Measurements from ENCODE around the gene MYO5A. TPM values are rescaled to one million over a fixed set of nuclear protein-coding genes. Genes with fewer than 3 reads are reported as not detected.
A peak's percentile ranks its signal among the peaks of the same experiment; 100 is the strongest.

Gene MYO5A
- total RNA-seq, 4 donors from 2014 or later: 10.9 to 151 (median 17.0) TPM

DNA sequence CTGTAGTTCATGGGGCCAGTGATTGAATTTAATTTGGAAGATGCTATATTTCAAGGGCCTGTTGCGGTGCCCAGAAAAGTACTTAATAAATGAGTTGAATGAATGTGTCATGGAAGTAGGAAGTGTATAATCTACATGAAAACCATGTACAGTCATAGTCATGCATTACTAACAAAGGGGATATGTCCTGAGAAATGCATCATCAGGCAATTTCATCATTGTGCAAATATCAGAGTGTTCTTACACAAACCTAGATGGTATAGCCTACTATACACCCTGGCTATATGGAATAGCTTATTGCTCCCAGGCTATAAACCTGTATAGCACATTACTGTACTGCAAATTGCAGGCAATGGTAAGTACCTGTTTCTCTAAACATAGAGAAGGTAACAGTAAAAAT, 222.4 kb downstream of the MYO5A start:
- DNase-seq: no peak
- Histone ChIP-seq H3K9me3 (no peaks in the 10 kb centered on the region), H3K27me3 (no peaks in the 10 kb centered on the region), H3K4me1 (peaks cover 0 to 12% (median 2%) of the 10 kb centered on the region in 4 donors), H3K36me3 (no peaks in the 10 kb centered on the region), H3K4me3 (no peak overlapping the region), H3K27ac (no peak overlapping the region)
- intact Hi-C loops (cut with DNase I; ENCODE audit: low total_unique reads) (no loop called here), in situ Hi-C loops (cut with MboI; ENCODE audit: low pct_ligation_motif_present in 1 of 4, low pct_unique_long_range_greater_than_20kb in 1 of 4, low sequenced_read_pairs in 3 of 4) (no loop called here)
- WGBS, 2 donors (ENCODE audit: low coverage in 1 of 2): 47 to 88% methylated on average over 1 of the region's 1 CpG
- TF ChIP-seq POLR2AphosphoS5 (IDR thresholded peaks at IDR 0.05) (no peak), CTCF (IDR thresholded peaks at IDR 0.05) (no peak)

- intact Hi-C loops (cut with DNase I; ENCODE audit: low total_unique reads) (loop anchor here (5.0 kb wide), 1 partner anchor 1966 kb away; no protein-coding TSS in a partner anchor), in situ Hi-C loops (cut with MboI; ENCODE audit: low pct_ligation_motif_present in 1 of 4, low pct_unique_long_range_greater_than_20kb in 1 of 4, low sequenced_read_pairs in 3 of 4) (no loop called here)
- WGBS, 2 donors (ENCODE audit: low coverage in 1 of 2): 60 to 80% methylated on average over 1 to 3 of the region's 3 CpGs
- Histone ChIP-seq H3K4me3 (no peak overlapping the region), H3K27me3 (no peaks in the 10 kb centered on the region), H3K36me3 (no peaks in the 10 kb centered on the region), H3K27ac (no peak overlapping the region), H3K9me3 (no peaks in the 10 kb centered on the region), H3K4me1 (peaks cover 0 to 12% (median 2%) of the 10 kb centered on the region in 4 donors)
- TF ChIP-seq EP300 (IDR thresholded peaks at IDR 0.05; ENCODE audit: low read depth): no peak
- no peak for TF ChIP-seq POLR2A (IDR thresholded peaks at IDR 0.05)
- no peak for TF ChIP-seq CTCF (IDR thresholded peaks at IDR 0.05)
- no peak for TF ChIP-seq POLR2AphosphoS5 (IDR thresholded peaks at IDR 0.05)
- no peak for DNase-seq
Observed at GRCh38 chr15:52303093-52303772, 225.4 kb downstream of the MYO5A start.

DNA sequence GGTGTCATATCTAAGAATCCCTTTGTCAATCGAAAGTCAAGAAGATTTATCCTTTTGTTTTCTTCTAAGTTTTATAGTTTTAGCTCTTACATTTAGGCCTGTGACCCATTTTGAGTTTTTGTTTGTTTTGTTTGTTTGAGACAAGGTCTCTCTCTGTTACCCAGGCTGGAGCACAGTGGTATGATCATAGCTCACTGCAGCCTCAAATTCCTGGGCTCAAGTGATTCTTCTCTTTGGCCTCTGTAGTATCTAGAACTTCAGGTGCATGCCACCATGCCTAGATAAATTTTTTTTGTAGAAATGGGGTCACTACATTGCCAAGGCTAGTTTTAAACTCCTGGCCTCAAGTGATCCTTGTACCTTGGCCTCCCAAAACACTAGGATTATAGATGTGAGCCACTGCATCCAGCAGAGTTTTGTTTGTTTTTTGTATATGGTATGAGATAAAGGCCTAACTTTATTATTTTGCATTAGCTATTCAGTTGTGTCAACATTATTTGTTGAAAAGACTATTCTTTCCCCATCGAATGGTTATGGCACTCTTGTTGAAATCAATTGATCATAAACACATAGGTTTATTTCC, 227.3 kb downstream of the MYO5A start:
- Histone ChIP-seq H3K4me3 (no peak overlapping the region), H3K9me3 (no peaks in the 10 kb centered on the region), H3K27ac (no peak overlapping the region), H3K36me3 (no peaks in the 10 kb centered on the region), H3K27me3 (peaks cover 4% of the 10 kb centered on the region), H3K4me1 (peaks cover 0 to 12% (median 2%) of the 10 kb centered on the region in 4 donors)
- DNase-seq: no peak
- TF ChIP-seq EP300 (IDR thresholded peaks at IDR 0.05; ENCODE audit: low read depth) (no peak), CTCF (IDR thresholded peaks at IDR 0.05) (no peak), POLR2AphosphoS5 (IDR thresholded peaks at IDR 0.05) (no peak), POLR2A (IDR thresholded peaks at IDR 0.05) (no peak)
- in situ Hi-C loops (cut with MboI; ENCODE audit: low pct_ligation_motif_present in 1 of 4, low pct_unique_long_range_greater_than_20kb in 1 of 4, low sequenced_read_pairs in 3 of 4): no loop called here
- intact Hi-C loops (cut with DNase I; ENCODE audit: low total_unique reads): loop anchor here (5.0 kb wide), 1 partner anchor 1964 kb away; no protein-coding TSS in a partner anchor
- 68 to 70% methylated on average over 2 of the region's 2 CpGs for WGBS, 2 donors (ENCODE audit: low coverage in 1 of 2)

DNA sequence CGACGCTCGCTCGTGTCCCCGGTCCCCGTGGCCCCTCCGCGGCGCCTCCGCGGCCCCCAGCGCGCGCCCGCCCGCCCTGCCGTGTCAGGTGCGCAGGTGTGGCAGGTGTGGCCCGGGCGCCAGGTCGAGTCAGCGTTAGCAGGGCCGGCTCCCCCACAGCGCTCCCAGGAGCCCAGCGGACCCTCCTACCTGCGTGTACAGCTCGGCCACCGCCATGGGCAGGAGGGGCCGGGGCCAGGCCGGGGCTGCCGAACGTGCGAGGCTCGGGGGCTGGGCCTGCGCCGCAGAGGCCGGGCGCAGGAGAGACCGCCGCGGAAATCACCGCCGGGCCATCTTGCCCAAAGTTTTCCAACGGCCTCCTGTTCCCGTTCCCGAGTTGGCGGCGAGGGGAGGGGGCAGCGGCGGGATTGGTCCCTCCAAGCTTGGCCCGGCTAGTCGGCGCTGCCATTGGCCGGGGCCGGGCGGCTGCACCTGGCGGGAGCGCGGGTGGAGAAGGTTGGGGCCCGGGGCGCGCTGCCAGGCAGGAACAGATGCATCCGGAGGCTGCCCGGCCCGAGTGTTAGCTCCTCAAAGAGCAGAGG, 233.2 kb downstream of the MYO5A start, which contains the start of gene MYO5C:
MYO5C (minus strand) TSS at position 384 of the 581 bp plus-strand sequence; CDS start at position 216, 168 bp downstream.
- Histone ChIP-seq H3K36me3 (no peaks in the 10 kb centered on the region), H3K9me3 (no peaks in the 10 kb centered on the region), H3K4me1 (peaks cover 0 to 33% (median 16%) of the 10 kb centered on the region in 4 donors), H3K27ac (peak within 1 kb of the TSS; percentile 73 to 89 (median 82)), H3K27me3 (peaks cover 27% of the 10 kb centered on the region), H3K4me3 (peak within 1 kb of the TSS; percentile 39 to 68 (median 57))
- intact Hi-C loops (cut with DNase I; ENCODE audit: low total_unique reads) (no loop called here), in situ Hi-C loops (cut with MboI; ENCODE audit: low pct_ligation_motif_present in 1 of 4, low pct_unique_long_range_greater_than_20kb in 1 of 4, low sequenced_read_pairs in 3 of 4) (no loop called here)
- WGBS, 2 donors (ENCODE audit: low coverage in 1 of 2): 4% methylated on average over 18 of the region's 65 CpGs; no CpG with 5 or more reads in 1 of the 2 donors
- peak; percentile 91 for DNase-seq
- TF ChIP-seq CTCF (IDR thresholded peaks at IDR 0.05) (no peak), EP300 (IDR thresholded peaks at IDR 0.05; ENCODE audit: low read depth) (no peak), POLR2AphosphoS5 (IDR thresholded peaks at IDR 0.05) (peak; percentile 54 to 85 (median 76)), POLR2A (IDR thresholded peaks at IDR 0.05) (peak; percentile 83)

Measured in transverse colon (tissue), 4 donors.